LNCAP (cell line): ENCODE measurements around the gene IL19.

Experiments
- TF ChIP-seq, protein P1 (sequence below): fragments of 450-650 bp; IDR thresholded peaks from 2 replicates; pipeline ENCODE4 v1.5.1; 2017; ENCODE audit warnings: mild to moderate bottlenecking

IL19 gene

DNA sequence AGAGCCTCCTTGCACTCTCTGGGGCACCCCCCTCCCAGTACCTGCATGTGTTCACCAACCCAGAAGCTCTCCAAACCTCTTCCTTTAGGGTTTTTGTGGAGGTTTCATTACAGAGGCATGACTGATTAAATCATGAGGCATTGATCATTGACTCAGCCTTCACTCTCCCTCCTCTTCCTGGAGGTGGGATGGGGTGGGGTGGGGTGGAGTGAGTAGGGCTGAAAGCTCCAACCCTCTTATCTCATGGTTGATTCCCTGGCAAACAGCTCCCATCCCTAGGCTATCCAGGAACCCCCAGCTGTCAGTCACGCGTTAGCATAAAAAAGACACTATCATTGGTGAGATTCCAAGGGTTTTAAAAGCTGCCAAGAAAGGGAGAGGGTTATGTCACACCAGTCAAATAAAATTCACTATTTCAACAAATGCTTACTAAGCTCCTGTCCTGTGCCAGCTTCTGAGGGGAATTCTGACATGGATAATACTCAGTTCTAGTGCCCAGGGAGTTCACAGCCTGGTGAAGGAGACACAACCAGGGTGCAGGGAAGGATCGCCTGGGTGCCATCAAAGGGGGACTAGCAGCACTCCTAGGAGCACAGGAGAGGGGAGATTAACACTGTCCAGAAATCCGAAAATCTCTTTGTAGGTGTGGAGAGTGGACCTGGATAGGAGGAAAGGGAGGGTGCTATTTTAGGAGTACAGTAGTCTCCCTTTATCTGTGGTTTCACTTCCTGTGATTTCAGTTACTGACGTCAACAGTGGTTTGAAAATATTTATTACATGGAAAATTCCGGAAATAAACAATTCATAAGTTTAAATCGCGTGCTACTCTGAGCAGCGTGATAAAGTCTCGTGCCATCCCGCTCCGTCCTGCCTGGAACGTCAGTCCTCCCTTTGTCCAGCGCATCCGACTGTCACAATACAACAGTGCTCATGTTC, 119.8 kb downstream of the IL19 start:
- TF ChIP-seq, protein P1, sequence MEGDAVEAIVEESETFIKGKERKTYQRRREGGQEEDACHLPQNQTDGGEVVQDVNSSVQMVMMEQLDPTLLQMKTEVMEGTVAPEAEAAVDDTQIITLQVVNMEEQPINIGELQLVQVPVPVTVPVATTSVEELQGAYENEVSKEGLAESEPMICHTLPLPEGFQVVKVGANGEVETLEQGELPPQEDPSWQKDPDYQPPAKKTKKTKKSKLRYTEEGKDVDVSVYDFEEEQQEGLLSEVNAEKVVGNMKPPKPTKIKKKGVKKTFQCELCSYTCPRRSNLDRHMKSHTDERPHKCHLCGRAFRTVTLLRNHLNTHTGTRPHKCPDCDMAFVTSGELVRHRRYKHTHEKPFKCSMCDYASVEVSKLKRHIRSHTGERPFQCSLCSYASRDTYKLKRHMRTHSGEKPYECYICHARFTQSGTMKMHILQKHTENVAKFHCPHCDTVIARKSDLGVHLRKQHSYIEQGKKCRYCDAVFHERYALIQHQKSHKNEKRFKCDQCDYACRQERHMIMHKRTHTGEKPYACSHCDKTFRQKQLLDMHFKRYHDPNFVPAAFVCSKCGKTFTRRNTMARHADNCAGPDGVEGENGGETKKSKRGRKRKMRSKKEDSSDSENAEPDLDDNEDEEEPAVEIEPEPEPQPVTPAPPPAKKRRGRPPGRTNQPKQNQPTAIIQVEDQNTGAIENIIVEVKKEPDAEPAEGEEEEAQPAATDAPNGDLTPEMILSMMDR, result no peak

DNA sequence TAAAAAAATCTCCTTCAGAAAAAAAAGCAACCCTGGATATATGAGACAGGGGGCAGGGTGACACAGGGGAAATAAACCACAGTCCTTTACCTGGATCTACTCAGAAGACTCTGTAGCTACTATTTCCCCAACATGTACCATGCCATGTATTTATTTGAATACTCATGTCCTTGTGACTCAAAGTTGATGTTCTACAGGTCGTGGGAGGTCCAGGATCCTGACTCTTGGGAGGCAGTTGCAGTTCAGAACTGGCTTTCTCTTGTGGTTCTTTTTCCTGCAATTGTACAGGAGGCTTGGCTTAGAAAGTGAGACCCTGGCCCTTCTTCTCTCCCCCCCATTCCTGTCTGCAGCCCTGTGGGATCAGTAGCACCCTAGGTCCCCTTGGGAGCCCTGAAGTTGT, 120.8 kb downstream of the IL19 start:
- TF ChIP-seq, protein P1, result no peak
